Suprapubic skin (tissue), 4 donors: Measurements from ENCODE around the gene GMDS. TPM values are rescaled to one million over a fixed set of nuclear protein-coding genes. Genes with fewer than 3 reads are reported as not detected.

ENCODE experiments used
- DNase-seq, 2 donors: peaks; one replicate each; pipeline ENCODE4 v3.0.0-alpha.2; 2019; ENCODE audit warnings: low spot score in 2 of 2
- H3K27ac ChIP-seq: fragments of 200-600 bp; sonication (generic); one replicate; pipeline ENCODE4 v1.5.1; 2019
- H3K27me3 ChIP-seq: fragments of 200-600 bp; sonication (generic); one replicate; pipeline ENCODE4 v1.5.1; 2019
- H3K36me3 ChIP-seq: fragments of 200-600 bp; sonication (generic); one replicate; pipeline ENCODE4 v1.5.1; 2019
- H3K4me1 ChIP-seq: fragments of 200-600 bp; sonication (generic); one replicate; pipeline ENCODE4 v1.5.1; 2019
- H3K4me3 ChIP-seq: fragments of 200-600 bp; sonication (generic); one replicate; pipeline ENCODE4 v1.5.1; 2019; ENCODE audit warnings: mild to moderate bottlenecking
- H3K9me3 ChIP-seq: fragments of 200-600 bp; sonication (generic); one replicate; pipeline ENCODE4 v1.5.1; 2019
- EP300 ChIP-seq: sonication (generic); formaldehyde crosslinking; IDR thresholded peaks from one replicate; pipeline ENCODE4 v1.6.1; 2017; ENCODE audit warnings: antibody characterized with exemption
- POLR2A ChIP-seq, 2 donors: fragments of 450-650 bp; IDR thresholded peaks; one replicate each; pipeline ENCODE4 v1.6.1; 2017; ENCODE audit warnings: antibody characterized with exemption in 2 of 2, mild to moderate bottlenecking in 2 of 2, moderate library complexity in 2 of 2
- POLR2AphosphoS5 ChIP-seq, 3 donors: sonication (generic); formaldehyde crosslinking; IDR thresholded peaks; one replicate each; pipeline ENCODE4 v1.6.1; 2017; ENCODE audit warnings: antibody characterized with exemption in 3 of 3
- WGBS: methylation state at CpG from one replicate; pipeline ENCODE4 v1.1.5; 2018; 5-methylcytosine and 5-hydroxymethylcytosine counted together
- total RNA-seq, 4 donors: library from RNA; depleted of rRNA; stranded (reverse); fragments of >200 nt; gene quantifications; one replicate each; pipeline ENCODE4 v1.1.0, GENCODE V29; 2016
- TF ChIP-seq, protein P1 (sequence below), 2 donors: fragments of 200-600 bp in 1 of 2; fragments of 450-650 bp in 1 of 2; sonication (generic) in 1 of 2; IDR thresholded peaks; one replicate each; pipeline ENCODE4 v1.5.1; 2016 to 2019; ENCODE audit warnings: antibody characterized with exemption in 2 of 2, mild to moderate bottlenecking in 1 of 2, moderate library complexity in 1 of 2

GMDS gene
- total RNA-seq, 4 donors from 2014 or later: 11.7 to 19.3 (median 13.2) TPM

DNA sequence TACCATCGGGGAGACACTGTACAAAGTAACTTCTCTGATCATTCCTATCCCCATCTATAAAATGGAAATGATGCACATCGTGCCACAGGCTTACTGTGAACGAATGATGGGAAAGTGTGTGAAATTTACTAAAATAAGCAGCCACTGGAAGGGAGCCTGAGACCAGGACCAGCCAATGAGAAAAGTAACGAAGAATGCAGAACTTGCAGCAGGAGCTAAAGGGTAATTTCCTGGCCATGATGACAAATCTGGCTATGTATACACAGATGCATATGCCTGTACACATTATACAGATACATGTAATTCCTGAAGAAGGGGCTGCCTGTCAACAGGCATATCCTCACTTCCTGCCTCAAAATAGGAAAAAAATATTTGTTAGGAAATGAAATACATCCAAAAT is 47.4 kb downstream of the GMDS start:
- Histone ChIP-seq H3K4me1 (peaks cover 11% of the 10 kb centered on the region), H3K36me3 (no peaks in the 10 kb centered on the region), H3K9me3 (no peaks in the 10 kb centered on the region), H3K27ac (no peak overlapping the region), H3K27me3 (no peaks in the 10 kb centered on the region), H3K4me3 (no peak overlapping the region)
- 80% methylated on average over 4 of the region's 4 CpGs for WGBS
- TF ChIP-seq POLR2AphosphoS5 (IDR thresholded peaks at IDR 0.05) (no peak), EP300 (no peak), POLR2A (IDR thresholded peaks at IDR 0.05) (no peak)
- TF ChIP-seq, protein P1, sequence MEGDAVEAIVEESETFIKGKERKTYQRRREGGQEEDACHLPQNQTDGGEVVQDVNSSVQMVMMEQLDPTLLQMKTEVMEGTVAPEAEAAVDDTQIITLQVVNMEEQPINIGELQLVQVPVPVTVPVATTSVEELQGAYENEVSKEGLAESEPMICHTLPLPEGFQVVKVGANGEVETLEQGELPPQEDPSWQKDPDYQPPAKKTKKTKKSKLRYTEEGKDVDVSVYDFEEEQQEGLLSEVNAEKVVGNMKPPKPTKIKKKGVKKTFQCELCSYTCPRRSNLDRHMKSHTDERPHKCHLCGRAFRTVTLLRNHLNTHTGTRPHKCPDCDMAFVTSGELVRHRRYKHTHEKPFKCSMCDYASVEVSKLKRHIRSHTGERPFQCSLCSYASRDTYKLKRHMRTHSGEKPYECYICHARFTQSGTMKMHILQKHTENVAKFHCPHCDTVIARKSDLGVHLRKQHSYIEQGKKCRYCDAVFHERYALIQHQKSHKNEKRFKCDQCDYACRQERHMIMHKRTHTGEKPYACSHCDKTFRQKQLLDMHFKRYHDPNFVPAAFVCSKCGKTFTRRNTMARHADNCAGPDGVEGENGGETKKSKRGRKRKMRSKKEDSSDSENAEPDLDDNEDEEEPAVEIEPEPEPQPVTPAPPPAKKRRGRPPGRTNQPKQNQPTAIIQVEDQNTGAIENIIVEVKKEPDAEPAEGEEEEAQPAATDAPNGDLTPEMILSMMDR (IDR thresholded peaks at IDR 0.05): no peak
- no peak for DNase-seq

DNA sequence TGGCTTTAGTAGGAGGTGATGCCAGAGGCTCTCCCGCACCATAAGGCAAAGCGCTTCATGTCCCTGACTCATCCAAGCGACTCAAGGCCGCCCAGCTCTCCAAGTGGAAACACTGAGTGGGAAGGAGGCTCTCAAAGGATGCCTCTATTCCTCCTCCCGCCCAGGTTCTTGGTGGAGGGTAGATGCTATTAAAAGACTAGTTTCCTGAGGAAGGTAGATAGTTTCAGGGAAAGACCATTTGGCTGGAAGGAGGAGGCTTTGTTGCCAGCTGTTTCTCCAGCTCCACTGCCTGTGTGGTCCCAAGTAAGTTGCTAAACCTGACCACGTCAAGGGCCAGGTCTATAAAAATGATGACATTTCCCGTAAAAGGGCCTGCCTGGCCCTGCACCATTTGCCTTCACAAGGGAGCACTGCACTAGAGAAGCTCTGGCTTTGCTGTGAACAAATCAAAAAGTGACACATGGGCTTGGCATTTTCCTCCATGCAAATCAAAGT is 48.2 kb downstream of the GMDS start:
- H3K4me3 ChIP-seq: no peak overlapping the region
- no peaks in the 10 kb centered on the region for H3K27me3 ChIP-seq
- H3K36me3 ChIP-seq: no peaks in the 10 kb centered on the region
- H3K9me3 ChIP-seq: no peaks in the 10 kb centered on the region
- H3K4me1 ChIP-seq: peaks cover 11% of the 10 kb centered on the region
- no peak for DNase-seq
- 63% methylated on average over 7 of the region's 7 CpGs for WGBS
- no peak overlapping the region for H3K27ac ChIP-seq
- TF ChIP-seq, protein P1 (IDR thresholded peaks at IDR 0.05): no peak
- TF ChIP-seq POLR2AphosphoS5 (IDR thresholded peaks at IDR 0.05) (no peak), POLR2A (IDR thresholded peaks at IDR 0.05) (no peak), EP300 (no peak)

DNA sequence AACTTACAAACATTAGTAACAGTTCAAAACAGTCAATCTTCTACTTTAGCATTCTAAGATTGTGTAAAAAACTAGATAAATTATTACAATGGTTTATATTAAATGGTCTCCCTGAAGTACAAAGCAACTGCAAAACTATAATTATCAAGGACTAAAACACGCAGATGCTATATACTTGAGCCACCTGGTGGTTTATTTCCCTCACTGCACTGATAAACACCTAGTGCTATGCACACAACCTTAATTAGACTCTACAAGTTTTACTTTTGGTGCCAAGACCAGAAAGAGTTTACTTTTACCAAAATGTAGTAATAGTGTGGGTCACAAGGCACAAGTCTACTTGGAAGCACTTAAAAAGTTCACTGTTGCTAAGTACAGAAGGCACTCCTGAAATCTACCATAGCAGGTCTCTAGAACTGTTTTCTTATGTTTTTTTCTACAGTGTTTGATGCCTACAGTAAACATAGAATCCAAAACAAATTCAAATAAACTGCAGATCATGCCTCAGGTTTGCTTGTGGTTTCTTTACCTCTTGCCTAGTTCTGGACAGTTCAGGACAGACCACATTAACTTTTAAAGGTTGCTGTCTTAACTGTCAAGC is 49.2 kb downstream of the GMDS start:
- TF ChIP-seq POLR2A (IDR thresholded peaks at IDR 0.05): no peak
- TF ChIP-seq, protein P1 (IDR thresholded peaks at IDR 0.05): peak; percentile 63 to 68
- Histone ChIP-seq H3K9me3 (no peaks in the 10 kb centered on the region), H3K4me1 (peaks cover 11% of the 10 kb centered on the region), H3K36me3 (no peaks in the 10 kb centered on the region), H3K27ac (no peak overlapping the region), H3K4me3 (no peak overlapping the region), H3K27me3 (no peaks in the 10 kb centered on the region)
- DNase-seq: no peak
- WGBS: 15% methylated on average over 1 of the region's 1 CpG

DNA sequence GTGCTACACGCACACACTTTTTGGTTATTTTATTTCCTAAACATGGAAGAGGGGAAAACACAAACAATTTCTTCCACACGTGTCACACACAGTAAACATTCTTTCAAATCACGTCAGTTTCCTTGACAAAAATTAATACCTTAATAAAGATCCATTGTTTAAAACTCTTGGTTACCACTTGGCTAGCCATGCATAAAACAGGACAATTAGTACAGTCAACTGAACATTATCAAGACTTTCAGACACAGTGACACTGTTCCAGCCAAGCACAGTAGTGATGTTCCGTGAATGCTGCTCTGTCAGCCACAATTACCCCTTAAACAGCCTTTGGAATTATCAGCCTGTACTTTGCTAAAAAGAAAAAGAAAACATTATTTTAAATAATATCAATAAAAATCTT is 50.8 kb downstream of the GMDS start:
- H3K4me3 ChIP-seq: no peak overlapping the region
- peaks cover 11% of the 10 kb centered on the region for H3K4me1 ChIP-seq
- 80% methylated on average over 4 of the region's 4 CpGs for WGBS
- TF ChIP-seq, protein P1 (IDR thresholded peaks at IDR 0.05): no peak
- no peak for TF ChIP-seq POLR2A (IDR thresholded peaks at IDR 0.05)
- TF ChIP-seq POLR2AphosphoS5 (IDR thresholded peaks at IDR 0.05): no peak
- no peak for TF ChIP-seq EP300
- no peaks in the 10 kb centered on the region for H3K9me3 ChIP-seq
- no peak overlapping the region for H3K27ac ChIP-seq
- no peaks in the 10 kb centered on the region for H3K27me3 ChIP-seq
- DNase-seq: no peak
- H3K36me3 ChIP-seq: no peaks in the 10 kb centered on the region

DNA sequence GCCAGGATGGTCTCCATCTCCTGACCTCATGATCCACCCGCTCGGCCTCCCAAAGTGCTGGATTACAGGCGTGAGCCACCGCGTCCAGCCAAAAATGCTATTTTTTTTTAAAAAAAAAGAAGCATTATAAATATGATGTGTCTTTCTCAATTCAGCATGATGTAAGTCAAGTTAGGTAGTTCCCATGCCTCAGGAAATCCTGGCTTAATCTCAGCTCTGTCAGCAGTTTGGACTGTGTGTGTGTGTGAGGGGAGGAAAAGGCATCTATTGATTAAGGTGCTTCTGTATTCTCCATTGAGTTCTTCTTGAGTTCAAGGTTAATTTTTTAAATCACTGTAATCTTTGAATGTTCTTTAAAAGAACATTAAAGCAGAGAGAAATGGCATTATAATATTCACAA is 51.5 kb downstream of the GMDS start:
- Histone ChIP-seq H3K4me3 (no peak overlapping the region), H3K27ac (no peak overlapping the region), H3K27me3 (no peaks in the 10 kb centered on the region), H3K9me3 (no peaks in the 10 kb centered on the region), H3K4me1 (peaks cover 11% of the 10 kb centered on the region), H3K36me3 (no peaks in the 10 kb centered on the region)
- TF ChIP-seq POLR2AphosphoS5 (IDR thresholded peaks at IDR 0.05) (no peak), EP300 (no peak)
- WGBS: 99% methylated on average over 5 of the region's 5 CpGs
- DNase-seq: no peak

DNA sequence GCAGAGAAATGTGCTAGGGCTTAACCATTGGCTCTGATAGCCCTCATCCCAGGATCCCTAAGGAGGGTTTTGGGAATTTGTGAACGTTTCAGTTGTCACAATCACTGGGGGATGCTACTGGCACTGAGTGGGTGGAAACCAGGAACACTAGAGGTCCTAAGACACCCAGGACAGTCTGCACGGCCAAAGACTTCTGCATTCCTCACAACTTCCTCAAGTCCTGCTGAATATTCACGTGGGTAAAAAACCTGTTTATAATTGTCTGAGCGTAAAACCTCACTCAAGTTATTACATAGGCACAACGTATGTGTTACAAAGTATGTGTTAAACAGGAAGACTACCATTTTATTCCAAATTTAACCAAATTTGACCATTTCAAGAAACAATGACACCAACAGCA is 52.4 kb downstream of the GMDS start:
- Histone ChIP-seq H3K27me3 (no peaks in the 10 kb centered on the region), H3K9me3 (no peaks in the 10 kb centered on the region), H3K4me3 (no peak overlapping the region), H3K27ac (no peak overlapping the region), H3K36me3 (no peaks in the 10 kb centered on the region), H3K4me1 (peaks cover 11% of the 10 kb centered on the region)
- WGBS: 90% methylated on average over 5 of the region's 5 CpGs
- no peak for DNase-seq
- TF ChIP-seq EP300: no peak
- TF ChIP-seq POLR2A (IDR thresholded peaks at IDR 0.05): no peak
- no peak for TF ChIP-seq POLR2AphosphoS5 (IDR thresholded peaks at IDR 0.05)
- TF ChIP-seq, protein P1 (IDR thresholded peaks at IDR 0.05): no peak
